ENCODE results near the gene OBSCN.

The OBSCN gene

DNA sequence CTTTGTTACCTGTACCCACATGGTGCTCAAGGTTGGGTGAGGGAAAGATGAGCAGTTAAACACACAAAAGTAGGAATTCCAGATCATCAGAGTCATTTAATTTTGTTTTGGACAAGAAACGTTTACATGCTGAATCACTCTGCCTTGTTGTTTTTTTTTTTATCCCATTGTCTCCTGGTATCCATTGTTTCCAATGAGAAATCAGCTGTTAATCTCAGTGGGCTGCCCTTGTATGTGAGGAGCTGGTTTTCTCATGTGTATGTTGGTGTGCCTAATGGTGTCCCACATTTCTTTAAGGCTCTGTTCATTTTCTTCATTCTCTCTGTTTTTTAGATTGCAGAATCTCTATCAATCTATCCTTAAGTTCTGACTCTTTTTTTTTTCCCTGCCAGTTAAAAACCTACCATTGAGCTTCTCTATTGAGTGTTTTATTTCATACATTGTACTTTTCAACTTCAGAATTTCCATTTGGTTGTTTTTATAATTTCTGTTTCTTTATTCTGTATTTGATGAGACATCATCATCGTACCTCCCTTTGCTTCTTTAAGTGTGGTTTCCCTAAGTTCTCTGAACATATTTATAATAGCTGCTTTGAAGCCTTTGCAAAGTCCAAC, 8.8 kb upstream of the OBSCN start:
- H3K27ac ChIP-seq, result no peak overlapping the region
- no peak for TF ChIP-seq ZFX (IDR thresholded peaks at IDR 0.05)
- TF ChIP-seq, protein P1, sequence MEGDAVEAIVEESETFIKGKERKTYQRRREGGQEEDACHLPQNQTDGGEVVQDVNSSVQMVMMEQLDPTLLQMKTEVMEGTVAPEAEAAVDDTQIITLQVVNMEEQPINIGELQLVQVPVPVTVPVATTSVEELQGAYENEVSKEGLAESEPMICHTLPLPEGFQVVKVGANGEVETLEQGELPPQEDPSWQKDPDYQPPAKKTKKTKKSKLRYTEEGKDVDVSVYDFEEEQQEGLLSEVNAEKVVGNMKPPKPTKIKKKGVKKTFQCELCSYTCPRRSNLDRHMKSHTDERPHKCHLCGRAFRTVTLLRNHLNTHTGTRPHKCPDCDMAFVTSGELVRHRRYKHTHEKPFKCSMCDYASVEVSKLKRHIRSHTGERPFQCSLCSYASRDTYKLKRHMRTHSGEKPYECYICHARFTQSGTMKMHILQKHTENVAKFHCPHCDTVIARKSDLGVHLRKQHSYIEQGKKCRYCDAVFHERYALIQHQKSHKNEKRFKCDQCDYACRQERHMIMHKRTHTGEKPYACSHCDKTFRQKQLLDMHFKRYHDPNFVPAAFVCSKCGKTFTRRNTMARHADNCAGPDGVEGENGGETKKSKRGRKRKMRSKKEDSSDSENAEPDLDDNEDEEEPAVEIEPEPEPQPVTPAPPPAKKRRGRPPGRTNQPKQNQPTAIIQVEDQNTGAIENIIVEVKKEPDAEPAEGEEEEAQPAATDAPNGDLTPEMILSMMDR (conservative IDR thresholded peaks at IDR 0.05), result peak; percentile 4

DNA sequence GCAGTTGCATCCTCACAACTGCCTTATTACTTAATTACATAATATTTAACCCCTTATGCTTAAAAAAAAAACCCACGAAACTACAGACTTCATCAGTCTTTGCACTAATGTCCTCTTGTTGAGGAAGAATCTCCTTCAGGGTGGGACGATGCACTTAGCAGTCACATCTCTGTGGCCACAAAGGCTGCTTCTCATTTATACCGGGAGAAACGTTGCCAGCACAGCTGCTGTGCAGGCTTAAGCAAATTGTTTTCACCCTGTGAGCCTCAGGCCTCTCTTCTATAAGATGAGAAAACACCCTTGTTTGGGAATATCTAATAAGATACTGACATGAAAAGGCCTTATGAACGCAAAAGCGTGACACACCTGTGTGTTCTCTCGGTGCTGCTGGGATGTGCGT, 2.9 kb upstream of the OBSCN start:
- TF ChIP-seq ZFX (IDR thresholded peaks at IDR 0.05), result no peak
- TF ChIP-seq, protein P1 (conservative IDR thresholded peaks at IDR 0.05), result no peak
- H3K27ac ChIP-seq, result no peak overlapping the region

DNA sequence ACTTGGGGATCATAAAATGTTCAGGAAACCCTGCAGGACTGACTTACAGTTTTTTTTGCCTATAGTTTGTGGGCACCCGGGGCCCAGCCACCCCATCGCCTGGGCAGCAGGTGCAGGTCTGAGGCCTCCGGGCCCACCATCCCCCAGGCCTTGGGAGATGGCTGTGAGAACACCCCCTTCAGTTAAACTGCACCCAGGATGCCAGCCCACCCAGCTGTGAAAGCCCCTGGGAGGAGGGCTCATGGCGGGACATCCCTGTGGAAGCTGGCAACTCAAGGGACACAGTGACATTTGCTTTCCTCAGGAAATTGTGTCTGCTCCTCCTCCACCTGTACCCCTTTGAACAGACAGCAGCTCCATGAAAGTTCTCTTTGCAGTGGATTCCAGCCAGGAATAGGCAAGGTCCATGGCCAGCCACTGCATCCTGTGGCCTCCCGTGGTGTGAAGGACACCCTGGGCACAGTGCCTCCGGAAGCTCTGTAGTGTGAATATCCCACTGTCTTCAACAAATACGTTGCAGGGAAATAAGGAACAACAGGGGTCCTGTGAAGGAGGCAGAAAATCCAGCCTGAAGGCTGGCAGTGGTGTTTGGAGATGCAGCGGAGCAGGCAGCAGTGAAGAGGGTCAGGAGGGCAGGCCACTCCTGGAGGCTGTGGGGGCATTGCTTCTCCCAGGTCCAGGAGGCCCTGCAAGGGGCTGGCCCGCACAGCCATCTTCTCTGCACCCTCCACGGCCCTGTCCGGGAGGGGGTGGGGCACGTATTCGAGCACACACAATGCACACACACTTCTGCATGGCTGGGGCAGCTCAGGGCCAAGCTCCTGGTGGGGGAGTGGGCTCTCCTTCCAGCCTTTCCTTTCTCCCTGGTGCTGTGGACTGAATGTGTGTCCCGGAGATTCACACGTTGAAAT, 2.1 kb upstream of the OBSCN start:
- no peak overlapping the region for H3K27ac ChIP-seq
- TF ChIP-seq ZFX (IDR thresholded peaks at IDR 0.05), result no peak
- TF ChIP-seq, protein P1 (conservative IDR thresholded peaks at IDR 0.05), result no peak

DNA sequence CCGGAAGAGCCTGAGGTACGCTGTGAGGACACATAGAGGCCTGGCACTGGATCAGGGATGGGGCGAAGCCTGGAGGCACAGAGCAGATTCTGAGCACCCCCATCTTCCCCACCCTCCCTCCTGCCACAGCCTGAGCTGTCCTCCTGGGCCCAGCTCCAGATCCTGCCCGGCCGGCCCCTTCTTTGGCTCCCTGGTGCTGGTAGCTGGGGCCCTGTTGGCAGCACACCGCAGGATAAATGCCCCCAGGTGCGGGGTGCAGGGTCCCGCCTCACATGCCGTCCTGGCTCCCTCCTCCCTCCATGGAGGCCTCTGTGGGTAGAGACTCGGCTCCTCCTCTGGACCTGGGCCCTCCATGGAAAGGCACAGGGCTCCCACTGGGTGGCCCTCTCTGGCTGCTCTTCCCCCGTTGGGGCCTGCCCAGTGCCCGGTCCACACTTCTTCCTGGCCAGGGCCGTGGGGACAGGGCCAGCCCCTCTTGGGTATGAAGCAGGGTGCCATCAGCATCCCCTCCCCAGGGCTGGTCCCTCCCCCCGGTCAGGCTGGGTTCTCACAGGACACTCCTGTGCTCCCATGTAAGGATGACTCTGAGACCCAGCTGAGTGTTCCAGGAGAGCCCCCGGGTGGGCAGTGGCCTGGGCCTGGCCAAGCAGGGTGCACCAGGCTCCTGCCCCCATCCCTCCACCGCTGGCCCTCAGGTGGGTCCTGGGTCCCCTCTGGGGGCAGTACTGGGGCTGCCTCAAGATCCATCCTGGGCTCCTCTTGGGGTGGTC, 1.1 kb upstream of the OBSCN start:
- no peak for TF ChIP-seq ZFX (IDR thresholded peaks at IDR 0.05)
- TF ChIP-seq, protein P1 (conservative IDR thresholded peaks at IDR 0.05), result no peak

DNA sequence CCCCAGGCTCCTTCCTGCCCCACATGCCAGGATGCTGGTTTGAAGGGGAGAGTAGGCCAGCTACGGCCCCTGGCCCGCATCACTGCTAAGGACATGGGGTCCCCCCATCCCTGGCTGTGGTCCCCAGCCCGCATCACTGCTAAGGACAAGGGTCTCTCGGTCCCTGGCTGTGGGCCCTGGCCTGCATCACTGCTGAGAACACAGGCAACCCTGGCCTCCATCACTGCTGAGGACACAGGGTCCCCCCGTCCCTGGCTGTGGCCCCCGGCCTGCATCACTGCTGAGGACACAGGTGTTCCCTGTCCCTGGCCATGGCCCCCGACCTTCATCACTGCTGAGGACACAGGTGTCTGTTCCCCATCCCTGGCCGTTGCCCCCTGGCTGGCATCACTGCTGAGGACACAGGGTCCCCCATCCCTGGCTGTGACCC, 448 bp upstream of the OBSCN start:
- no peak for TF ChIP-seq ZFX (IDR thresholded peaks at IDR 0.05)
- TF ChIP-seq, protein P1 (conservative IDR thresholded peaks at IDR 0.05), result no peak
- H3K27ac ChIP-seq, result no peak overlapping the region

More for the DNA sequence above, 1.1 kb upstream of the OBSCN start:
- no peak overlapping the region for H3K27ac ChIP-seq

DNA sequence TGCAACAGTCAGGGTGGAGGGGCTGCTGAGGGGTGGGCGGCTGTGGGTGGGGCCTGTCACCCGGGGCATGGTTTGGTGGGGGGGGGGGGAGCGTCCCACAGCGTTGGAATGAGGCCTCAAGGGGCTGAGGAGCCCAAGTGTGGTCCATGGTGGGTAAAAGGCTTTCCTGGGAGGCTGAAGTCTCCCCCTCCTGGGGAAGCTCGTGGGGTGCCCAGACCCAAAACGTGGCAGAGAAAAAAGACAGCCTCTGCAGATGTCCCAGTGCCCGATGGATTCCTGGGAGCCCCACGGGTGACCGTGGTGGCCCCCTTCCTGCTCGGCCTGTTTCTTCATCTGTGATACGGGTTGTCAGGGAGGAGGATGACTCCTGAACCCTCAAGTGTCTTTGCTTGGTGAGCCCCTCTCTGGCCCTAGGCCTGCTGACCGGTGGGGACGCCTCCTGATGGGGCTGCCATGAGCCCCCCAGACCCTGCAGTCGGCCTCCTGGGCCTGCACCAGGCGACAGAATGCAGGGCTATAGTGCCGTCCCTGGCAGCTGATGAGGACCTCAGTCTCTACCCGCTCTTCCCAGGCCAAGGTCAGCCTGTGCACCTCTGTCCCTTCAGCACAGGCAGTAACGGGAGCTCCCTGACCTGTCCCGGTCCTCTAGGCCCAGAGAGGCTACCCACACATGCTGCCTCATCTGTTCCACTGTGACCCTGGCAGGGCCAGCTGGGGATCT, 1.1 kb downstream of the OBSCN start:
- TF ChIP-seq ZFX (IDR thresholded peaks at IDR 0.05), result no peak
- TF ChIP-seq, protein P1 (conservative IDR thresholded peaks at IDR 0.05), result no peak
- H3K27ac ChIP-seq, result no peak overlapping the region

All from C4-2B (cell line).